Activated naive CD4-positive, alpha-beta T cell treated with anti-CD3 and anti-CD28 coated beads, Interleukin-2, amount 50 U/mL, for 24 hours (primary cell): Measurements from ENCODE around the gene PSMA7.
A peak's percentile ranks its signal among the peaks of the same experiment; 100 is the strongest.

Experiments used
- H3K27ac Mint-ChIP-seq: one replicate; pipeline ENCODE4 v1.8.0; 2021; ENCODE audit warnings: mild to moderate bottlenecking, mixed read lengths
- H3K27me3 Mint-ChIP-seq: one replicate; pipeline ENCODE4 v1.8.0; 2021; ENCODE audit warnings: mixed read lengths
- H3K36me3 Mint-ChIP-seq: one replicate; pipeline ENCODE4 v1.8.0; 2021; ENCODE audit warnings: mixed read lengths
- H3K4me1 Mint-ChIP-seq: one replicate; pipeline ENCODE4 v1.8.0; 2021; ENCODE audit warnings: mixed read lengths
- H3K4me3 Mint-ChIP-seq: one replicate; pipeline ENCODE4 v1.8.0; 2021; ENCODE audit warnings: mild to moderate bottlenecking, mixed read lengths
- H3K9me3 Mint-ChIP-seq: one replicate; pipeline ENCODE4 v1.8.0; 2021; ENCODE audit warnings: mixed read lengths

The PSMA7 gene

DNA sequence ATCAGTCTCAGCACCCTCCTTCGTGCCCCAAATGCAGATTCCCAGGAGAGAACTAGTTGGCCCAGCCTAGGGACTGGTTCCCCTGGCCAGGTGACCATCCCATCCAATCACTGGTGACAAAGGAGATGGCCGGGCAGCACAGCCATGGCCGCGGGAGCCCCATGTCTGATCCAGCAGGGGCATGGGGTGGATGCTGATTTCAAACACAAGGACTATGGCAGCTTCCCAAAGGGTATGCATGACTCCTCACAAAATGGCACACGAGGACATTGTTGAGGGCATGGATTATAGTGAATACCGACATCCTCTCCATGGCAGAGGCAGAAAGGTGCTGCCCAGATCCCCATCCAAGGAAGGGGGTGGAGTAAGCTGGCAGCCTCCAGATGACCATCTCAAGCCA is 30.8 kb downstream of the PSMA7 start:
- H3K4me1 Mint-ChIP-seq, result peaks cover 4% of the 10 kb centered on the region
- no peaks in the 10 kb centered on the region for H3K9me3 Mint-ChIP-seq
- H3K4me3 Mint-ChIP-seq, result no peak overlapping the region

DNA sequence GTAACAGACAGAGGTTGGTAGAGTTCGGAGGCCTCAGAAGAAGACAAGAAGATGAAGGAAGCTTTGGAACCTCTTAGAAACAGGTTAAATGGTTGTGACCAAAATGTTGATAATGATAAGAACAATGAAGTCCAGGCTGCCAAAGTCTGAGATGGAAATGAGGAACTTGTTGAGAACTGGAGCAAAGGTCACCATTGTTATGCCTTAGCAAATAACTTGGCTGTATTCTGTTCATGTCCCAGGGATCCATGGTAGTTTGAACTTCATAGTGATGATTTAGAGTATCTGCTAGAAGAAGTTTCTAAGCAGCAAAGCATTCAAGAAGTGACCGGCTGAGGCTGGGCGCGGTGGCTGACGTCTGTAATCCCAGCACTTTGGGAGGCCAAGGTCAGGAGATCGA is 32.0 kb downstream of the PSMA7 start:
- Mint-ChIP-seq H3K4me1 (no peaks in the 10 kb centered on the region), H3K27me3 (no peaks in the 10 kb centered on the region), H3K4me3 (no peak overlapping the region), H3K36me3 (peaks cover 22% of the 10 kb centered on the region), H3K27ac (peak overlapping the region; percentile 30), H3K9me3 (peaks cover 4% of the 10 kb centered on the region)

More for the DNA sequence above, 30.8 kb downstream of the PSMA7 start:
- H3K36me3 Mint-ChIP-seq, result peaks cover 19% of the 10 kb centered on the region
- H3K27me3 Mint-ChIP-seq, result no peaks in the 10 kb centered on the region
- no peak overlapping the region for H3K27ac Mint-ChIP-seq

DNA sequence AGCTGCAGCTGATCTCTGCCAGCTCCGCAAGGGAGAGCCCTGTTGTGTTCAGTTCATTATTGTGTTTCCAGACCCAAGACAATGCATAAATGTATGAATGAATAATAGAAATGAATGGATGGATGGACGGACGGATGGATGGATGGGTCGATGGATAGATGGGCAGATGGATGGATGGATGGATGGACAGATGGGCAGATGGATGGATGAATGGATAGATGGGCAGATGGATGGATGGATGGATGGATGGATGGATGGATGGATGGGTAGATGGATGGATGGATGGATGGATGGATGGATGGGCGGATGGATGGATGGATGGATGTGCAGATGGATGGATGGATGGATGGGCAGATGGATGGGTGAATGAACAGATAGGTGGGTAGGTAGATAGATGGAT is 37.6 kb downstream of the PSMA7 start:
- Mint-ChIP-seq H3K36me3 (peaks cover 29% of the 10 kb centered on the region), H3K27ac (no peak overlapping the region), H3K9me3 (peaks cover 9% of the 10 kb centered on the region), H3K27me3 (no peaks in the 10 kb centered on the region), H3K4me3 (no peak overlapping the region), H3K4me1 (no peaks in the 10 kb centered on the region)

DNA sequence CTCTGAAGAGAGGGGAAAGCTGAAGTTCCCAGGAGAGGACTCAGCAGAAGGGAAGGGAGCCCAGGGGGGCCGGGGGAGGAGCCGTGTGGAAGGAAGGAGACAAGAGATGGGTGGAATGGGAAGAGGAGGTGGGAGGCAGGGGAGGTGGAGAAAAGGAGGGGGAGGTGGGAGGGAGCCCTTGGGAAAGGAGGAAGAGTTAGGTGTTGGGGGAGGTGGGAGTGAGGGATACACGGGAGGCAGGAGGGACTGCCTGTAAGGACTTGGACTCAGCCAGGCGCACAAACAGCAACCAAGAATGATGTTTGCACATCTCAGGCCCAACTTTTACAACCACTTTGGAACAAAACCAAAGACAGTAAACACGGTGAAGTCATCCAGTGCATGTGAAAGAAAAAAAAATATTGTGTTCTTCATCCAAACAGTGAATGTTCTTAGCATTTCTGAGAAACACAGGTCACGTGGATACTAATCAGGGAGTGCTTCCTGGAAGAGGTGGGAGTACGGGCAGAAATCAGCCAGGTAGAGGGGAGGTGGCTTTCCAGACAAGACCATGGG is 38.3 kb downstream of the PSMA7 start:
- Mint-ChIP-seq H3K27ac (no peak overlapping the region), H3K4me1 (no peaks in the 10 kb centered on the region), H3K4me3 (no peak overlapping the region), H3K9me3 (peaks cover 9% of the 10 kb centered on the region), H3K27me3 (no peaks in the 10 kb centered on the region), H3K36me3 (peaks cover 27% of the 10 kb centered on the region)

DNA sequence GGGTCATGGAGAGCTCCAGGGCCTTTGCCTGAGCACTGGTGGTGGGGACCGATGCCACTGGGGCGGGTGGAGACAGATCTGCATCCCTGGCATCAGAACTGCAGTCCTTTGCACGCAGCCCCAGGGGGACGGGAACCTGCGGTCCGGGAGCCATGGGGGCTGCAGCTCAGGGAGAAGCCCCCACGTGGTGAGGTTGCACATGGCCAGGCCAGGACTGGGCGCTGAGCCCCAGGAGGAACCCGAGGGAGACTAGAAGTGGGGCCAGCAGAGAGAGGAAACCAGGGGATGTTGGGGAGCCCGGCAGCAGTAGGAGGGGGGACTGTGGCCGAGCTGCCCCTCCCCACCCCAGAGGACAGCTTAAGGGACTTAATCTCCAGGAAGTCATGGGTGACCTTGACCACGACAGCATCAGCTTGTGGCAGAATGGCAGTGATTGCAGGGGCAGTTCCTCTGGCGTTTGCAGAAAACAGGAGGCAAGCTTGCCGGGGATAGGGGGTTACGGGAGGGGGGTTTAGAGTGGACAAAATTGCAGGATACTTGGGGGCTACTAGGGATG is 38.9 kb downstream of the PSMA7 start:
- H3K9me3 Mint-ChIP-seq, result peaks cover 9% of the 10 kb centered on the region
- H3K4me1 Mint-ChIP-seq, result no peaks in the 10 kb centered on the region
- no peak overlapping the region for H3K27ac Mint-ChIP-seq
- no peak overlapping the region for H3K4me3 Mint-ChIP-seq
- no peaks in the 10 kb centered on the region for H3K27me3 Mint-ChIP-seq
- H3K36me3 Mint-ChIP-seq, result peaks cover 26% of the 10 kb centered on the region

DNA sequence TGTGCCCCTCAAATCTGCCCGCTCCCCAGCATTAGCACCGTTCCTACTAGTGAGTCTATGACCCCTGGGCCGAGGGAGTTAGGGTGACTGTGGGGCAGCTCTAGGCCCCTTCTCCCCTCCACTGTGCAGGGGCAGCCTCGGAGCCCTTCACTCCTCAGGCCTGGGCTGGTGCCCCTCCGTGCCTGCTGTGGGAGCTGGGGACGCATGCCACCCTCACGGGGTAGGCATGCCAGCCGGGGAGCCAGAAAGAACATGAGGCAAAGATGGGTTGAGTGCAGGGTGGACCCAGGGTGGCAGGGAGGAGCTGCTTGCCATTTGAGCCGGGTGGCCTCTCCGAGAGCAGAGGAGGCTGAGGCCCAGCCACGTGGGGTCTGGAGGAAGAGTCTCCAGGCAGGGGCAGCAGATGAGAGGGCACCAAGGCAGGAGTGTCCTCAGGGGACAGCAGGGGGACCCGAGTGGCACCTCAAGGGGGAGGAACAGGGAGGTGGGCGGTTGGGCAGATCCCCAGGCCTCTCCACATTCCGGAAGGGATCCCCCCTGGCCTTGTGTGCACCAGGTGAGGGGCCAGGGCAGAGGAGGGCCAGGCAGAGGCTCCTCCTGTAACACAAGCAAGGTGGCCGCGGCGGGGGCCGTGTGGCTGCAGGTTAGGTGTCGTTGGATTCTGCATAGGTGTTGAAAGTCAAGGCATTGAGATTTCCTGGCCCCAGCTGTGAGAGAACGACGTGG is 39.5 kb downstream of the PSMA7 start:
- no peak overlapping the region for H3K27ac Mint-ChIP-seq
- H3K36me3 Mint-ChIP-seq, result peaks cover 23% of the 10 kb centered on the region
- no peaks in the 10 kb centered on the region for H3K4me1 Mint-ChIP-seq
- peaks cover 9% of the 10 kb centered on the region for H3K9me3 Mint-ChIP-seq
- no peaks in the 10 kb centered on the region for H3K27me3 Mint-ChIP-seq
- H3K4me3 Mint-ChIP-seq, result peak overlapping the region; percentile 19

DNA sequence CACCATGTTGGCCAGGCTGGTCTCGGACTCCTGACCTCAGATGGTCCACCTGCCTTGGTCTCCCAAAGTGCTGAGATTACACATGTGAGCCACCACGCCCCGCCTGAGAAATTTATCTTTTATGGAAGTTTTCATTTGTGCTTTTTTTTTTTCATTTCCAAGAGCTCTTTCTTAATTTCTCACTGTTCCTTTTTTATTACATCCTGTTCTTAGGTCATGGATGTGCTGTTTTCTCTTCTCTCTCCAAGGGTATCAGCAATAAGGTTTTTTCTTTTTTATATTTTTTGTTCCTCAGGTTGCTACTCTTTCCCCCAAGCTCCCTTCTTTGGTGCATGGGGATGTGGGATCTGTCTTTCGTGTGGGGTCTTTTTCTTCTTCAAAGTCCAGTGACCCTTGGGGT is 42.1 kb downstream of the PSMA7 start:
- H3K4me1 Mint-ChIP-seq, result no peaks in the 10 kb centered on the region
- no peaks in the 10 kb centered on the region for H3K27me3 Mint-ChIP-seq
- peaks cover 4% of the 10 kb centered on the region for H3K9me3 Mint-ChIP-seq
- peaks cover 17% of the 10 kb centered on the region for H3K36me3 Mint-ChIP-seq
- H3K4me3 Mint-ChIP-seq, result no peak overlapping the region
- peak overlapping the region; percentile 41 for H3K27ac Mint-ChIP-seq

DNA sequence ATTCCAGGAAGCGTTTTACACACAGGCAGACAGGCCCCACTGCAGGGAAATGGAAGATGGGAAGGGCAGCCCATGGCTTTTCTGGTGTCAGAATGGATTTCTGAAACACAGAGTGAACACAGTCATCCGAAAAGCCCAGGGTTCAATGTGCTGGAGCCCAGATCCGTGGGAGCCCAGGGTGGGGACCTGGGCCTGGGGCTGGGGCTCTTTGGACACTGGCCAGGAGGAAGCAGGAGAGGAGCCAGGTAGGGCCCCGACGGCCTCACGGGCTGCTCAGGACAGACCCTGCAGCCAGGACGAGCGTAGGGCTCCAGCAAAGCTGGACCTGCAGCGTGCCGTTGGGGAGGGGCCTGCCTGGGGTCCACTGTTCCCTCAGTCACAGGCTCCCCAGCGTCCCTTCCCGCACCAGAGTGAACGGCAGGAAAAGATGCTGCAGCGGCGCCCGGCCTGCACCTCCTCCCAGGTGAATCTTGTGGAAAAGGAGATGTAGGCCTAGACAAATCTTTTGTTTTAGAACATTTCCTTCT is 45.2 kb downstream of the PSMA7 start:
- Mint-ChIP-seq H3K27ac (no peak overlapping the region), H3K4me1 (no peaks in the 10 kb centered on the region), H3K4me3 (no peak overlapping the region), H3K27me3 (no peaks in the 10 kb centered on the region), H3K9me3 (peaks cover 4% of the 10 kb centered on the region), H3K36me3 (peaks cover 10% of the 10 kb centered on the region)

DNA sequence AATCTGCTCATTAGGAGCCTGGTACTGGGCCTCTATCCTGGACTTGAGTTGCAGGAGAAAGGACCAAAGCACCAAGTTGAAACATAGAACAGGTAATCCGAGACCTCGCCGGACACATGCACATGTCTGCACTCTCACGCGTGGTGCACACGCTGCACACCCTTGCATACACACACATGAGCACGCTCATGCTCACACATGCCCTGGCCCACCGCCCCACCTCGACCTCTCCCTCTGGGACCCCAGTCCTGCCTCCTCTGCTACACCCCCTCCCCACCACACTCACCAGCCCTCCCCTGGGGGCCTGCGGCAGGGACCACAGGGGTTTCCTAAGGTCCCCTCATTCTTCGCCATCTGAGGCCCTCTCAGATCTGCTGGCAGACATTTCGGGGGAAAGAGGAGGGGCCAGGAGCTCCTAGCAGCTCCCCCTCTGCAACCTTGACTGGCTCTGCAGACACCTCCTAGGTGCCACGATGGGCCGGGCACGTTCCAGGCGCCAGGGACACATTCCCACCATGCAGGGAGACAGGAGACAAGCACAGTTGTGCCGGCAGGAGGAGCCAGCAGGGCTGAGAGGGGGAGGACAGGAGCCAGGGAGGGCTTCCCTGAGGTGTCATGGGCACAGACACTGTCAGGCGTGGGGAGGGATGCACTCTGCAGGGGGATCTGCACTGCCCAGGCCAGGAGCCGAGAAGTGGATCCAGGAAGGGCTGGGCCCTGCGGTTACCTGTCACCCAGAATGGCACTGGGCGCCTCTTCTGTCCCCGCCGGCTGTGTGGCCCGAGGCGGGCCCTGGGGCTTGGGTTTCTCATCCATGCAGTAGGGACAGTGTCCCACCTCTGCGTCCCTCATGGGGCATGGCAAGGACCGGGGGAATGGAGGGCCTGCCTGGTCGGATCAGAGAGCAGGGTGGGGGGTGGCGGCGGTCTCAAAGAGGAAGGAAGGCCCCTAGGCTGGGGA is 46.5 kb downstream of the PSMA7 start:
- Mint-ChIP-seq H3K4me1 (no peaks in the 10 kb centered on the region), H3K4me3 (no peak overlapping the region), H3K27ac (no peak overlapping the region), H3K9me3 (peaks cover 4% of the 10 kb centered on the region), H3K36me3 (peaks cover 15% of the 10 kb centered on the region), H3K27me3 (peaks cover 3% of the 10 kb centered on the region)

DNA sequence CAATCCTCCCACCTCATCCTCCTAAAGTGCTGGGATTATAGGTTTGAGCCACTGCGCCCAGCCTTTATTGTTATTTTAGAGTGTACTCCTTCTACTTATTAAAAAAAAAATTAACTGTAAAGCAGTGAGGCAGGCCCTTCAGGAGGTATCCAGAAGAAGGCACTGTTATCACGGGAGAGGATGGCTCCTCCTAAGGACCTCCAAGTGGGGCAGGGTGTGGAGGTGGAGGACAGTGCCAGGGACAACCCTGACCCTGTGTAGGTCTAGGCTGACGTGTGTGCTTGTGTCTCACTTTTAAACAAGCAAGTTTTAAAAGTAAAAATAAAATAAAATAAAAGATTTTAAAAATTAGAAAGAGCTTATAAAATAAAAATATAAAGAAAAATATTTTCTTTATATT is 53.8 kb downstream of the PSMA7 start:
- Mint-ChIP-seq H3K27ac (no peak overlapping the region), H3K9me3 (no peaks in the 10 kb centered on the region), H3K4me1 (no peaks in the 10 kb centered on the region), H3K4me3 (no peak overlapping the region), H3K36me3 (peaks cover 6% of the 10 kb centered on the region), H3K27me3 (peaks cover 4% of the 10 kb centered on the region)

DNA sequence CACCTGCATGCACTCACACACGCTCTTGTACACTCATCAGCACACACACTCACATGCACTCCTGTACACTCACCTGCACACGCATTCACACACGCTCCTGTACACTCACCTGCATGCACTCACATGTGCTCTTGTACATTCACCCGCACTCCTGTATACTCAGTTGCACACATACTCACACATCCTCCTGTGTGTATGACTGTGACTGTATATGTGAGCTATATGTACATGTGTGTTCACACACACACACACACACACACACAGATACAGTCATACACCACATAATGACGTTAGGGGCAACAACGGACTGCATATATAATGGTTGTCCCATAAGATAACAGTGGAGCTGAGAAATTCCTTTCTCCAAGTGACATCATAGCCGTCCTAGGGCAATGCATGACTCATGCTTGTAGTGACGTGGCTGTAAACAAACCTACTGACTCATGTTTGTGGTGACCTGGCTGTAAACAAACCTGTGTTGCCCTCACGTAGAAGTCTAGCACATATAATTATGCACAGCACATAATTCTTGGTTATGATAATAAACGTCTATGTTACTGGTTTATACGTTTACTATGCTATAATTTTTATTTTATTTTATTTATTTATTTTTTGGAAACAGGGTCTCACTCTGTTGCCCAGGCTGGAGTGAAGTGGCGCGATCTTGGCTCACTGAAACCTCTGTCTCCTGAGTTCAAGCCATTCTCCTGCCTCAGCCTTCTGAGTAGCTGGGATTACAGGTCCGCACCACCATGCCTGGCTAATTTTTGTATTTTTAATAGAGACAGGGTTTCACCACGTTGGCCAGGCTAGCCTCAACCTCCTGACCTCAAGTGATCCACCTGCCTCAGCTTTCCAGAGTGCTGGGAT is 54.7 kb downstream of the PSMA7 start:
- peaks cover 4% of the 10 kb centered on the region for H3K27me3 Mint-ChIP-seq
- H3K4me3 Mint-ChIP-seq, result no peak overlapping the region
- H3K4me1 Mint-ChIP-seq, result no peaks in the 10 kb centered on the region
- H3K36me3 Mint-ChIP-seq, result peaks cover 6% of the 10 kb centered on the region
- H3K27ac Mint-ChIP-seq, result no peak overlapping the region
- H3K9me3 Mint-ChIP-seq, result no peaks in the 10 kb centered on the region

DNA sequence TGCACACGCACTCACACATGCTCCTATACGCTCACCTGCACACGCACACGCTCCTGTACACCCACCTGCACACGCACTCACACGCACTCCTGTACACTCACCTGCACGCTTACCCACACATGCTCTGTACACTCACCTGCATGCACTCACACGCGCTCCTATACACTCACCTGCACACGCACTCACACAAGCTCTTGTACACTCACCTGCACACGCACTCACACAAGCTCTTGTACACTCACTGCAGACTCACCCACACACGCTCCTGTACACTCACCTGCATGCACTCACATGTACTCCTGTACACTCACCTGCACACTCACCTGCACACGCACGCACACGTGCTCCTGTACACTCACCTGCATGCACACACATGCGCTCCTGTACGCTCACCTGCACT is 55.6 kb downstream of the PSMA7 start:
- Mint-ChIP-seq H3K9me3 (no peaks in the 10 kb centered on the region), H3K27ac (no peak overlapping the region), H3K4me1 (no peaks in the 10 kb centered on the region), H3K27me3 (peaks cover 4% of the 10 kb centered on the region), H3K36me3 (peaks cover 5% of the 10 kb centered on the region), H3K4me3 (no peak overlapping the region)

DNA sequence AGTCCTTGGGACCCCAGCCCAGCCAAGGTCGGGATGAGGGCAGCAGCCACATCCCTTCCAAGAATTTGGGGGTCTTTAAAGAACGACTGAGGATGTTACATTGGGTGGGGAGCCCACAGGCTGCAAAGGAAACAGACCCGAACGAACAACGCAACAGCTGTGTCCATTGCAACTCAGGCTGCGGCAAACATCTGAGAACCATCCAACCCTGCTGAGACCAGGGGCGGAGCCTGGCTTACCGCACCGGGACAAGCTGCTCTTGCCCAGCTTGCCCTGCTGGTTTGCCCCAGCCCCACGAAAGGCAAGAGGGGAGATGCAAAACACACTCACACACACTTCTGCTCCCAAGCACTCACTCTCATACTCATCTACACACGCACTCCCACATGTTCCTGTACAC is 56.0 kb downstream of the PSMA7 start:
- H3K4me1 Mint-ChIP-seq, result no peaks in the 10 kb centered on the region
- H3K4me3 Mint-ChIP-seq, result no peak overlapping the region
- H3K9me3 Mint-ChIP-seq, result no peaks in the 10 kb centered on the region
- no peak overlapping the region for H3K27ac Mint-ChIP-seq
- peaks cover 3% of the 10 kb centered on the region for H3K27me3 Mint-ChIP-seq
- H3K36me3 Mint-ChIP-seq, result peaks cover 3% of the 10 kb centered on the region
